OCI-LY3 (cell line): ENCODE results near the gene KCNIP4.

ENCODE experiments used
- H2AFZ ChIP-seq: fragments of 200-600, 300-600 bp; shearing (Covaris generic); 2 replicates; pipeline ENCODE4 v1.6.0; 2014; ENCODE audit warnings: antibody characterized with exemption, low read depth, low read length
- H3K27ac ChIP-seq: fragments of 200-600, 300-600 bp; sonication (generic); 2 replicates; pipeline ENCODE4 v1.5.1; 2014; ENCODE audit warnings: mild to moderate bottlenecking, low read length, moderate library complexity, mixed read lengths
- H3K27me3 ChIP-seq: fragments of 200-600, 300-600 bp; sonication (generic); 2 replicates; pipeline ENCODE4 v1.6.1; 2014; ENCODE audit warnings: low read depth, low read length, mixed read lengths
- H3K36me3 ChIP-seq: fragments of 200-600, 300-600 bp; sonication (generic); replicated peaks from 2 replicates; pipeline ENCODE3; 2014; ENCODE audit warnings: low read depth, low read length, mixed read lengths
- H3K4me1 ChIP-seq: fragments of 300-600, 200-600 bp; sonication (generic); 2 replicates; pipeline ENCODE4 v1.6.1; 2014; ENCODE audit warnings: low read length, mixed read lengths
- H3K4me2 ChIP-seq: fragments of 200-600, 300-600 bp; sonication (generic); 2 replicates; pipeline ENCODE4 v1.6.1; 2014; ENCODE audit warnings: low read length, mixed read lengths
- H3K4me3 ChIP-seq: fragments of 300-600, 200-600 bp; sonication (generic); 2 replicates; pipeline ENCODE4 v1.5.1; 2014; ENCODE audit warnings: antibody characterized with exemption, mild to moderate bottlenecking, low read length, moderate library complexity
- H3K79me2 ChIP-seq: fragments of 300-600, 200-600 bp; shearing (Covaris generic); 2 replicates; pipeline ENCODE4 v1.6.1; 2014; ENCODE audit warnings: mild to moderate bottlenecking, low read length, mixed read lengths
- H3K9ac ChIP-seq: fragments of 300-600, 200-600 bp; shearing (Covaris generic); 2 replicates; pipeline ENCODE4 v1.6.0; 2014; ENCODE audit warnings: mild to moderate bottlenecking, low read length, moderate library complexity
- H3K9me3 ChIP-seq: fragments of 200-600, 300-600 bp; shearing (Covaris generic); 2 replicates; pipeline ENCODE4 v1.6.1; 2014; ENCODE audit warnings: low read length, mixed read lengths; ENCODE audit not compliant: insufficient read depth
- H4K20me1 ChIP-seq: fragments of 200-600, 300-600 bp; sonication (generic); 2 replicates; pipeline ENCODE4 v1.6.1; 2016; ENCODE audit warnings: low read length, mixed read lengths; ENCODE audit not compliant: insufficient read depth
- CTCF ChIP-seq: fragments of 200-600, 300-600 bp; sonication (generic); IDR thresholded peaks from 2 replicates; pipeline ENCODE4 v1.5.1; 2014; ENCODE audit warnings: antibody characterized with exemption, low read length, low read depth
- EZH2phosphoT487 ChIP-seq: fragments of 200-600 bp; shearing (Covaris generic); IDR thresholded peaks from 2 replicates; pipeline ENCODE4 v1.6.1; 2018; ENCODE audit warnings: antibody characterized with exemption, mixed run types, low read depth

Gene KCNIP4

GRCh38 chr4:21849077-21849476 is 99.5 kb downstream of the KCNIP4 start:
- Histone ChIP-seq H3K4me1 (no peaks in the 10 kb centered on the region), H3K4me3 (no peak overlapping the region), H3K27ac (no peak overlapping the region), H3K27me3 (no peaks in the 10 kb centered on the region), H3K36me3 (no peaks in the 10 kb centered on the region), H4K20me1 (no peaks in the 10 kb centered on the region), H2AFZ (no peak overlapping the region), H3K4me2 (no peak overlapping the region), H3K9ac (no peak overlapping the region), H3K9me3 (no peaks in the 10 kb centered on the region), H3K79me2 (no peaks in the 10 kb centered on the region)
- TF ChIP-seq CTCF (no peak), EZH2phosphoT487 (no peak)

- no peaks in the 10 kb centered on the region for H4K20me1 ChIP-seq
- no peak for TF ChIP-seq CTCF
- no peak for TF ChIP-seq EZH2phosphoT487
- H3K9me3 ChIP-seq, result no peaks in the 10 kb centered on the region
- no peak overlapping the region for H3K9ac ChIP-seq
- H3K4me1 ChIP-seq, result no peaks in the 10 kb centered on the region
- no peaks in the 10 kb centered on the region for H3K27me3 ChIP-seq
- H3K27ac ChIP-seq, result no peak overlapping the region
- no peaks in the 10 kb centered on the region for H3K79me2 ChIP-seq
- H2AFZ ChIP-seq, result no peak overlapping the region
- H3K36me3 ChIP-seq, result no peaks in the 10 kb centered on the region
- H3K4me3 ChIP-seq, result no peak overlapping the region
- H3K4me2 ChIP-seq, result no peak overlapping the region
Observed at GRCh38 chr4:21848021-21848420, 100.6 kb downstream of the KCNIP4 start.

GRCh38 chr4:21845663-21846062 is 102.9 kb downstream of the KCNIP4 start:
- Histone ChIP-seq H3K4me1 (no peaks in the 10 kb centered on the region), H3K9me3 (no peaks in the 10 kb centered on the region), H4K20me1 (no peaks in the 10 kb centered on the region), H3K36me3 (no peaks in the 10 kb centered on the region), H3K4me2 (no peak overlapping the region), H2AFZ (no peak overlapping the region), H3K27me3 (no peaks in the 10 kb centered on the region), H3K4me3 (no peak overlapping the region), H3K27ac (no peak overlapping the region), H3K9ac (no peak overlapping the region), H3K79me2 (no peaks in the 10 kb centered on the region)
- no peak for TF ChIP-seq CTCF
- no peak for TF ChIP-seq EZH2phosphoT487

GRCh38 chr4:21835712-21836111 is 112.9 kb downstream of the KCNIP4 start:
- H3K9me3 ChIP-seq, result no peaks in the 10 kb centered on the region
- H3K4me2 ChIP-seq, result no peak overlapping the region
- H3K4me3 ChIP-seq, result no peak overlapping the region
- no peak overlapping the region for H2AFZ ChIP-seq
- H3K36me3 ChIP-seq, result no peaks in the 10 kb centered on the region
- H3K4me1 ChIP-seq, result no peaks in the 10 kb centered on the region
- H3K27me3 ChIP-seq, result no peaks in the 10 kb centered on the region
- no peak overlapping the region for H3K27ac ChIP-seq
- H3K9ac ChIP-seq, result no peak overlapping the region
- H4K20me1 ChIP-seq, result no peaks in the 10 kb centered on the region
- H3K79me2 ChIP-seq, result no peaks in the 10 kb centered on the region
- no peak for TF ChIP-seq CTCF
- no peak for TF ChIP-seq EZH2phosphoT487
